ENCODE measurements around the gene HCN2.

- TF ChIP-seq EZH2phosphoT487 (IDR thresholded peaks at IDR 0.05) (no peak), CTCF (IDR thresholded peaks at IDR 0.05) (no peak)
These were observed 5.8 kb upstream of the HCN2 start for GRCh38 chr19:583968-584239.

All from neural progenitor cell (in vitro differentiated cells).